Nephron (organoid): ENCODE results near the gene VEGFB.
A peak's percentile ranks its signal among the peaks of the same experiment; 100 is the strongest.

Experiments used
- H3K27ac Mint-ChIP-seq, 3 experiments: 2 replicates each; pipeline ENCODE4 v1.8.0; 2020; ENCODE audit warnings: mixed read lengths in 3 of 3, mild to moderate bottlenecking in 2 of 3, moderate library complexity in 1 of 3
- H3K27me3 Mint-ChIP-seq: 2 replicates; pipeline ENCODE4 v1.8.0; 2021; ENCODE audit warnings: low read depth, mild to moderate bottlenecking, moderate library complexity, mixed read lengths
- H3K36me3 Mint-ChIP-seq: 2 replicates; pipeline ENCODE4 v1.8.0; 2020; ENCODE audit warnings: low read depth, mixed read lengths
- H3K4me1 Mint-ChIP-seq: 2 replicates; pipeline ENCODE4 v1.8.0; 2020; ENCODE audit warnings: mixed read lengths
- H3K4me3 Mint-ChIP-seq, 3 experiments: 2 replicates each; pipeline ENCODE4 v1.8.0; 2020; ENCODE audit warnings: mild to moderate bottlenecking in 3 of 3, mixed read lengths in 3 of 3, moderate library complexity in 2 of 3
- H3K9me3 Mint-ChIP-seq: 2 replicates; pipeline ENCODE4 v1.8.0; 2020; ENCODE audit warnings: mixed read lengths
- TF ChIP-seq, protein P1 (sequence below), 3 experiments: fragments of 200-600 bp; sonication (generic); IDR thresholded peaks; one replicate each; pipeline ENCODE4 v1.5.0; 2021; ENCODE audit warnings: antibody characterized with exemption in 3 of 3; ENCODE audit not compliant: unreplicated experiment in 3 of 3

Gene VEGFB

DNA sequence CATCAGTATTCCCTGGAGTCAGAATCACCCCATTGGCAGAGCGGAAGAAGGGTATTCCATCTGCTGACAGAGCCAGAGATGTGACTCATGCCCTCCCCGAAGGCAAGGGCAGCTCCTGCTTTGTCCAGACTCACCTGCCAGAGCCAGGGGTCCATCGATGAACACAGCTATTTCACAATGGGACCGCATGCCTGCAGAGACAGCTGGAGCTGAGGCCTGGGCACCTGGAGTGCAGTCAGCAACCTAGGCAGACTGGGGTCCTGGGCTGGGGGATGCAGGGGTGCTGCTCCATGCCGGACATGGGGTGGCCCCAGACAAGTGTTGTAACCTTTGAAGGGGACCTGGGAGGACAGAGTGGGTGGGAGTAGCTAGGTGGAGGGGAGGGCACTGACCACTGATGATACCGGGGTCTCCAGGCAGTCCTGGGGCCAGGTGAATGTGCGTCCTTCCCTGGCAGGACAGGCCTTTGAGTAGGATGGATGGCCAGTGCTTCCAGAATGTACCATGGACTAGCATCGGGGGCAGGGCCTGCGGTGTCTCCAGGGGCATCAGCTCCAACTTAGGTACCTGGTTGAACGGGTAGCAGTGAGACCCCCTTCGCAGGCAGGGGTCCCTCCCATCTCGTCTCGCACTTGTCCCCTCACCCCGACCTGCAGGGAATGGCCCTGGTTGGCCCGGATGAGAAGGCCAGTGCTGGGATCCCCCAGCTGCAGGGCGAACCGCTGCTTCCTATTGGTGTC, 10.1 kb upstream of the VEGFB start:
- peaks cover 15% of the 10 kb centered on the region for H3K4me1 Mint-ChIP-seq
- TF ChIP-seq, protein P1, sequence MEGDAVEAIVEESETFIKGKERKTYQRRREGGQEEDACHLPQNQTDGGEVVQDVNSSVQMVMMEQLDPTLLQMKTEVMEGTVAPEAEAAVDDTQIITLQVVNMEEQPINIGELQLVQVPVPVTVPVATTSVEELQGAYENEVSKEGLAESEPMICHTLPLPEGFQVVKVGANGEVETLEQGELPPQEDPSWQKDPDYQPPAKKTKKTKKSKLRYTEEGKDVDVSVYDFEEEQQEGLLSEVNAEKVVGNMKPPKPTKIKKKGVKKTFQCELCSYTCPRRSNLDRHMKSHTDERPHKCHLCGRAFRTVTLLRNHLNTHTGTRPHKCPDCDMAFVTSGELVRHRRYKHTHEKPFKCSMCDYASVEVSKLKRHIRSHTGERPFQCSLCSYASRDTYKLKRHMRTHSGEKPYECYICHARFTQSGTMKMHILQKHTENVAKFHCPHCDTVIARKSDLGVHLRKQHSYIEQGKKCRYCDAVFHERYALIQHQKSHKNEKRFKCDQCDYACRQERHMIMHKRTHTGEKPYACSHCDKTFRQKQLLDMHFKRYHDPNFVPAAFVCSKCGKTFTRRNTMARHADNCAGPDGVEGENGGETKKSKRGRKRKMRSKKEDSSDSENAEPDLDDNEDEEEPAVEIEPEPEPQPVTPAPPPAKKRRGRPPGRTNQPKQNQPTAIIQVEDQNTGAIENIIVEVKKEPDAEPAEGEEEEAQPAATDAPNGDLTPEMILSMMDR (IDR thresholded peaks at IDR 0.05; ENCODE audit: unreplicated experiment in 3 of 3): no peak
- peak overlapping the region; percentile 87 to 91 (median 90) for H3K4me3 Mint-ChIP-seq
- H3K27ac Mint-ChIP-seq: peak overlapping the region in 1 of 3 experiments; percentile 32
- no peaks in the 10 kb centered on the region for H3K36me3 Mint-ChIP-seq
- H3K9me3 Mint-ChIP-seq: no peaks in the 10 kb centered on the region
- H3K27me3 Mint-ChIP-seq: no peaks in the 10 kb centered on the region

DNA sequence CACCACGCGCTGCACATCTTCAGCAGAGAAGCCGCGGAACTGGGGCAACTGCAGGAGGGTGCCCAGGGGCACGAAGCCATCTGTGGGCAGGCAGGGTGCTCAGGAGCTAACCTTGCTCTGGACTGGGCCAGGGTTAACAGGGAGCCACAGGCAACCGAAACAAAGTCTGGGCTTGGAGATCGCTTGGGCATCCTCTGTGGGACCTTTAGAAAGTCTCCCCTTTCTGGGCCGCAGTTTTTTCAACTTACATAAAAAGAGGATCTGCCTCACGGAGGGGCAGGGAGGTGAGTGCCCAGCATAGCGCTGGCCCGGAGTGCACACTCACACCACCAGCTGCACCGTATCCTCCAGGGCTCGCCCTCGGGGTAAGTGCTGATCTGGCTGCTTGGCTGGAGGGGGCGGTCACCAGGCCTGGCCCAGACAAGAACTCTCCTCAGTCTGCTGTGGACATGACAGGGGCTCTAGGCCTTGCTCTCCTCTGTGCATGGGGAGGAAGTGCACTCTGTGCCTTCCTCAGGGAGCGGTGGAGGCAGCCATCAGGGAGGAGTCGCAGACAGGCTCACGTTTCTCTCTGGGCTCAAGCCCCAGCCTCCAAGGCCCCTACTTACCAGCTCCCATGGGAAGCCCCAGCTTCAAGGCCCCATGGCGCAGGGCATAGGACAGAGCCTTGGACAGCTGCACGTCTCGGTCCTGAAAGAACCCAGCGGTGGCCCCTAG, 9.3 kb upstream of the VEGFB start:
- H3K36me3 Mint-ChIP-seq: no peaks in the 10 kb centered on the region
- H3K27me3 Mint-ChIP-seq: no peaks in the 10 kb centered on the region
- H3K9me3 Mint-ChIP-seq: no peaks in the 10 kb centered on the region
- TF ChIP-seq, protein P1 (IDR thresholded peaks at IDR 0.05; ENCODE audit: unreplicated experiment in 3 of 3): no peak
- H3K4me1 Mint-ChIP-seq: peaks cover 22% of the 10 kb centered on the region
- H3K27ac Mint-ChIP-seq: peak overlapping the region in 2 of 3 experiments; percentile 84 to 85
- H3K4me3 Mint-ChIP-seq: peak overlapping the region; percentile 87 to 91 (median 90)

DNA sequence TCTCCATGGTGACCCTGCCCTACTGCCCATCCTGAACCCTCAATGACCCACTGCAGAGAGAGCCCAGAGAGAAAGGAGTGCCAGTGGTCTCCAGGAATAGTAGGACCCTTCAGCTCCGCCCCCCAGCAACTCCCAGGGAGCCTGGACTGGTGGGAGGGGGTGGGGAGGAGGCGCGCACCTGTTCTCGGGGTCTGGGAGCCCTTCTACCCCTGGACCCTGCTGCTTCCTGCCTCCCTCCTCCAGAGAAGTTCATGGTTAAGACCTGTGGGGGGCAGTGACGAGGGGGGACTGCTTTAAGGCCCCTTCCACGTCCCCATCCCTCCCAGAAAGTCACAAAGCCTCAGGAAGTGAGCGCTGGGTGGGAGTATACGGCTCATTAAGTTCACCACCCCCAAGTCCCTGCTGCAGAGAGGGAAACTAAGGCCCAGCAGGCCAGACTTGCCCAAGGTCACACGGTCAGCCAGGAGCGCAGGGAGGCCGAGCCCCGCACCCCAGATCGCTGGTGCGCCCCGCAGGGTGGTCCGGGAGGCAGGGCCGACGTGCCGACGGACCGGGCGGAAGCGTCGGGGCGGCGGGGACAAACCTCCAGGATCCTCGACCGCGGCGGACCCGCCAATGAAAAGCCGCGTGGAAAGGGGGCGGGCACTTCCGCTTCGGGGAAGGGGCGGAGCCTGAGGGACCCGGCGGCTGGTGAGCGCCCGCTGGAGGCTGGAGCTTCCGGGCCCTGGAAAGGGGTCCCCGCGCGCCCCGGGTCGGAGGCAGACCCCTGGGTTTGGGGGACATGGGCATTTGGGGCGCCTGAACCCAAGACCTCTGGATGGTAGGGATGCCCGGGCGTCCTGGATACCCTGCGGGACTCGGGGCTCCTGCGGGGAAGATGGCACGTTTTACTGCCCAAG, 8.5 kb upstream of the VEGFB start, which contains the start of the genes NUDT22 and TRPT1:
NUDT22 (plus strand) TSS at position 667 of the 899 bp plus-strand sequence. CDS start 379 bp downstream, outside the sequence.
TRPT1 (minus strand) TSS at position 579 of the 899 bp plus-strand sequence; CDS start at position 253, 326 bp downstream.
- TF ChIP-seq, protein P1 (IDR thresholded peaks at IDR 0.05; ENCODE audit: unreplicated experiment in 3 of 3): peak in 1 of 3 experiments; percentile 3
- no peaks in the 10 kb centered on the region for H3K9me3 Mint-ChIP-seq
- peaks cover under 1% of the 10 kb centered on the region for H3K27me3 Mint-ChIP-seq
- peak within 1 kb of the TSS; percentile 40 to 85 (median 84) for H3K27ac Mint-ChIP-seq
- H3K4me1 Mint-ChIP-seq: peaks cover 28% of the 10 kb centered on the region
- H3K36me3 Mint-ChIP-seq: no peaks in the 10 kb centered on the region
- peak within 1 kb of the TSS; percentile 87 to 91 (median 90) for H3K4me3 Mint-ChIP-seq

DNA sequence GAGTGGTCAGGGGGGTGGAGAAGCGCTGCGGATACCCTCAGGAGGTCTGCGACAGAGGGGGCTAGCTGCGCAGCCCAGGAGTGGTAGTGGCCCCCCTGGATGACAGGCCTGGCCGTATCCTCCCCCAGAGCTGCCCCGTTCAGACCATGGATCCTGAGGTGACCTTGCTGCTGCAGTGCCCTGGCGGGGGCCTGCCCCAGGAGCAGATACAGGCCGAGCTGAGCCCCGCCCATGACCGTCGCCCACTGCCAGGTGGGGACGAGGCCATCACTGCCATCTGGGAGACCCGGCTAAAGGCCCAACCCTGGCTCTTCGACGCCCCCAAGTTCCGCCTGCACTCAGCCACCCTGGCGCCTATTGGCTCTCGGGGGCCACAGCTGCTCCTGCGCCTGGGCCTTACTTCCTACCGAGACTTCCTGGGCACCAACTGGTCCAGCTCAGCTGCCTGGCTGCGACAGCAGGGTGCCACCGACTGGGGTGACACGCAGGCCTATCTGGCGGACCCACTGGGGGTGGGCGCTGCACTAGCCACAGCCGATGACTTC, 7.8 kb upstream of the VEGFB start:
- Mint-ChIP-seq H3K27me3 (peaks cover 4% of the 10 kb centered on the region), H3K4me1 (peaks cover 32% of the 10 kb centered on the region), H3K9me3 (no peaks in the 10 kb centered on the region), H3K4me3 (peak overlapping the region; percentile 87 to 91 (median 90)), H3K36me3 (no peaks in the 10 kb centered on the region), H3K27ac (peak overlapping the region in 1 of 3 experiments; percentile 40)
- TF ChIP-seq, protein P1 (IDR thresholded peaks at IDR 0.05; ENCODE audit: unreplicated experiment in 3 of 3): no peak

DNA sequence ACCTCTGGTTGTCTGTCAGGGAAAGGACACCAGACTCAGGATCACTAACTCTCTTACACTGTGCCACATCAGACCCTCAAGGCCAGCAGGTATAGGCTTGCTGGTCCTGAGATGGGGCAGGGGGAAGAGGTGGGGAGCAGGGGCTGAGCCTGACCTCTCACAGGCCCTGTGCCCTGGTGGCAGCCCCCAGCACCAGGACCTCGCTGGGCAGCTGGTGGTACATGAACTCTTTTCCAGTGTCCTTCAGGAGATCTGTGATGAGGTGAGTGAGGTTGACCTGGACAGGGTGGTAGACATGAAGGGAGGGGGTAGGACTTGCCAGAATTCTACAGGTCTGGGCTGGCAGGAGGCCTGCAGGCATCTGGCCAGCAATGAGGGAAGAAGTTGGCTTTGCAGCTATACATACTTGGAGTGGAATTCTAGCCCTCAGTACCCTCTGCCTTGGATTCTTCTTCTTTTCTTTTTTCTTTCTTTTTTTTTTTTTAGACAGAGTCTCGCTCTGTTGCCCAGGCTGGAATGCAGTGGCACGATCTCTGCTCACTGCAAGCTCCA, 6.9 kb upstream of the VEGFB start:
- TF ChIP-seq, protein P1 (IDR thresholded peaks at IDR 0.05; ENCODE audit: unreplicated experiment in 3 of 3): no peak
- peak overlapping the region; percentile 87 to 91 (median 90) for H3K4me3 Mint-ChIP-seq
- peaks cover 4% of the 10 kb centered on the region for H3K27me3 Mint-ChIP-seq
- no peaks in the 10 kb centered on the region for H3K9me3 Mint-ChIP-seq
- H3K36me3 Mint-ChIP-seq: no peaks in the 10 kb centered on the region
- H3K27ac Mint-ChIP-seq: peak overlapping the region; percentile 40 to 60 (median 59)
- H3K4me1 Mint-ChIP-seq: peaks cover 32% of the 10 kb centered on the region
